Lower lobe of right lung (tissue), 2 donors: ENCODE measurements around the gene ZBTB46. TPM values are rescaled to one million over a fixed set of nuclear protein-coding genes. Genes with fewer than 3 reads are reported as not detected.
"Not testable (repeated sequence)": the region's sequence is repeated elsewhere in the genome, so short reads cannot be mapped to it uniquely, and the experiment has no call there.

ENCODE experiments used
- ATAC-seq, 2 donors: fragments of 200-7000 bp; cut with Tn5 transposase; one replicate each; pipeline ENCODE4 v1.9.1; 2020 to 2022; ENCODE audit warnings: mild to moderate bottlenecking in 2 of 2, moderate library complexity in 2 of 2
- DNase-seq: peaks from one replicate; pipeline ENCODE4 v3.0.0-alpha.2; 2020
- H3K27ac ChIP-seq: fragments of 200-600 bp; one replicate; pipeline ENCODE4 v1.8.0; 2022
- H3K27me3 ChIP-seq: fragments of 200-600 bp; one replicate; pipeline ENCODE4 v1.8.0; 2022; ENCODE audit warnings: low read depth
- H3K36me3 ChIP-seq: fragments of 200-600 bp; one replicate; pipeline ENCODE4 v1.8.0; 2022; ENCODE audit warnings: mild to moderate bottlenecking
- H3K4me1 ChIP-seq: fragments of 200-600 bp; one replicate; pipeline ENCODE4 v1.8.0; 2022
- H3K4me3 ChIP-seq: fragments of 200-600 bp; one replicate; pipeline ENCODE4 v1.8.0; 2022; ENCODE audit warnings: mild to moderate bottlenecking
- H3K9me3 ChIP-seq: fragments of 200-600 bp; one replicate; pipeline ENCODE4 v1.8.0; 2022
- CTCF ChIP-seq: fragments of 200-600 bp; IDR thresholded peaks from one replicate; pipeline ENCODE4 v1.8.0; 2022; ENCODE audit warnings: antibody characterized with exemption, mild to moderate bottlenecking
- intact Hi-C: fragments of 100-400 bp; cut with DNase I; formaldehyde crosslinking; loops from one replicate; pipeline ENCODE4 v1.11.0; 2022
- long read RNA-seq: library from polyadenylated mRNA; unstranded; transcript quantifications from one replicate; pipeline ENCODE4 v2.0.0, GENCODE V29; 2021
- total RNA-seq: library from RNA; stranded (reverse); fragmentation: NEBNext Ultra II Directional; extraction: Animal tissue kit (Norgen Biotek cat#: 25700); gene quantifications from one replicate; pipeline ENCODE4 v1.2.1, GENCODE V29; 2021
- donor health status: DM: no; HTN: yes; CAD: no; lungs with severe emphysema.

The ZBTB46 gene
- total RNA-seq, result 9.9 TPM
- long read RNA-seq, full-length matches to known transcripts, result 5 of 28 reads
- long read RNA-seq, partial matches to known transcripts, result 6 of 28 reads
- long read RNA-seq, other reads (novel, unspliced or antisense), result 17 of 28 reads

- no peaks in the 10 kb centered on the region for H3K9me3 ChIP-seq
- ATAC-seq, result peak; percentile 55 to 70
- H3K27ac ChIP-seq, result peak within 1 kb of the TSS; percentile 77
- no peak for TF ChIP-seq CTCF
- H3K4me3 ChIP-seq, result peak within 1 kb of the TSS; percentile 61
- peak; percentile 68 for DNase-seq
- H3K4me1 ChIP-seq, result peaks cover 45% of the 10 kb centered on the region
- peaks cover 4% of the 10 kb centered on the region for H3K27me3 ChIP-seq
- intact Hi-C loops, result no loop called here
- H3K36me3 ChIP-seq, result no peaks in the 10 kb centered on the region
Measured at GRCh38 chr20:63830841-63831588, at the start of gene ZBTB46. TSS of gene ZBTB46 (minus strand) at chr20:63831264. CDS start at chr20:63790757, 40,507 bp downstream.

- Histone ChIP-seq H3K27me3 (no peaks in the 10 kb centered on the region), H3K36me3 (peaks cover 90% of the 10 kb centered on the region), H3K27ac (no peak overlapping the region), H3K4me1 (no peaks in the 10 kb centered on the region), H3K9me3 (no peaks in the 10 kb centered on the region), H3K4me3 (no peak overlapping the region)
- TF ChIP-seq CTCF, result no peak
- ATAC-seq, result no peak
- no peak for DNase-seq
- intact Hi-C loops, result no loop called here
Measured at GRCh38 chr20:63878899-63879663, 48.0 kb upstream of the ZBTB46 start.

GRCh38 chr20:63877755-63878470, 46.8 kb upstream of the ZBTB46 start:
- ATAC-seq (no peak), DNase-seq (no peak)
- Histone ChIP-seq H3K27me3 (no peaks in the 10 kb centered on the region), H3K9me3 (no peaks in the 10 kb centered on the region), H3K36me3 (peaks cover 90% of the 10 kb centered on the region), H3K4me3 (no peak overlapping the region), H3K4me1 (peaks cover 10% of the 10 kb centered on the region), H3K27ac (no peak overlapping the region)
- TF ChIP-seq CTCF, result no peak
- intact Hi-C loops, result no loop called here

GRCh38 chr20:63876489-63877036, 45.5 kb upstream of the ZBTB46 start:
- DNase-seq, result no peak
- H3K9me3 ChIP-seq, result no peaks in the 10 kb centered on the region
- no peak for ATAC-seq
- H3K4me1 ChIP-seq, result peaks cover 16% of the 10 kb centered on the region
- intact Hi-C loops, result no loop called here
- TF ChIP-seq CTCF, result no peak
- no peak overlapping the region for H3K27ac ChIP-seq
- no peaks in the 10 kb centered on the region for H3K27me3 ChIP-seq
- H3K4me3 ChIP-seq, result no peak overlapping the region
- peaks cover 90% of the 10 kb centered on the region for H3K36me3 ChIP-seq

GRCh38 chr20:63874241-63874640, 43.2 kb upstream of the ZBTB46 start:
- Histone ChIP-seq H3K27ac (peak overlapping the region; percentile 24), H3K4me1 (peaks cover 16% of the 10 kb centered on the region), H3K36me3 (peaks cover 100% of the 10 kb centered on the region)
- ATAC-seq, H3K4me3 ChIP-seq, intact Hi-C loops, H3K9me3 ChIP-seq, H3K27me3 ChIP-seq, DNase-seq: not testable (repeated sequence)
